Measurements from ENCODE around the gene IRF2.

IRF2 gene

GRCh38 chr4:184358521-184359232, 115.7 kb downstream of the IRF2 start:
- TF ChIP-seq CTCF (IDR thresholded peaks at IDR 0.05), result no peak
- Histone ChIP-seq H3K9me3 (ENCODE audit: control insufficient read depth, low read length) (no peaks in the 10 kb centered on the region), H3K27ac (peak overlapping the region; percentile 29), H3K4me3 (ENCODE audit: low read depth, low read length) (no peak overlapping the region), H3K79me2 (no peaks in the 10 kb centered on the region), H3K4me2 (ENCODE audit: low read length) (no peak overlapping the region), H3K27me3 (ENCODE audit: control insufficient read depth, insufficient read depth, low read length) (no peaks in the 10 kb centered on the region), H3K36me3 (ENCODE audit: control insufficient read depth, insufficient read depth, low read length) (no peaks in the 10 kb centered on the region), H3K9ac (no peak overlapping the region), H3K4me1 (no peaks in the 10 kb centered on the region), H2AFZ (peak overlapping the region; percentile 66)

GRCh38 chr4:184357772-184358171, 116.6 kb downstream of the IRF2 start:
- H3K27me3 ChIP-seq (ENCODE audit: control insufficient read depth, insufficient read depth, low read length), result no peaks in the 10 kb centered on the region

GRCh38 chr4:184357165-184357564, 117.2 kb downstream of the IRF2 start:
- Histone ChIP-seq H3K4me3 (ENCODE audit: low read depth, low read length) (no peak overlapping the region), H3K4me1 (no peaks in the 10 kb centered on the region), H3K9ac (no peak overlapping the region), H2AFZ (no peak overlapping the region), H3K27me3 (ENCODE audit: control insufficient read depth, insufficient read depth, low read length) (no peaks in the 10 kb centered on the region), H3K27ac (no peak overlapping the region), H3K9me3 (ENCODE audit: control insufficient read depth, low read length) (no peaks in the 10 kb centered on the region), H3K79me2 (no peaks in the 10 kb centered on the region), H3K4me2 (ENCODE audit: low read length) (no peak overlapping the region), H3K36me3 (ENCODE audit: control insufficient read depth, insufficient read depth, low read length) (no peaks in the 10 kb centered on the region)
- no peak for TF ChIP-seq CTCF (IDR thresholded peaks at IDR 0.05)

More at GRCh38 chr4:184357772-184358171, 116.6 kb downstream of the IRF2 start:
- H3K27ac ChIP-seq, result no peak overlapping the region
- no peaks in the 10 kb centered on the region for H3K79me2 ChIP-seq
- no peaks in the 10 kb centered on the region for H3K9me3 ChIP-seq (ENCODE audit: control insufficient read depth, low read length)
- H2AFZ ChIP-seq, result no peak overlapping the region
- H3K4me3 ChIP-seq (ENCODE audit: low read depth, low read length), result no peak overlapping the region
- no peak for TF ChIP-seq CTCF (IDR thresholded peaks at IDR 0.05)
- H3K36me3 ChIP-seq (ENCODE audit: control insufficient read depth, insufficient read depth, low read length), result no peaks in the 10 kb centered on the region
- no peak overlapping the region for H3K9ac ChIP-seq
- H3K4me2 ChIP-seq (ENCODE audit: low read length), result no peak overlapping the region
- H3K4me1 ChIP-seq, result no peaks in the 10 kb centered on the region

GRCh38 chr4:184356366-184356765, 118.0 kb downstream of the IRF2 start:
- Histone ChIP-seq H3K79me2 (no peaks in the 10 kb centered on the region), H3K36me3 (ENCODE audit: control insufficient read depth, insufficient read depth, low read length) (no peaks in the 10 kb centered on the region), H3K9ac (no peak overlapping the region), H3K27ac (no peak overlapping the region), H3K4me2 (ENCODE audit: low read length) (no peak overlapping the region), H3K4me3 (ENCODE audit: low read depth, low read length) (no peak overlapping the region), H3K27me3 (ENCODE audit: control insufficient read depth, insufficient read depth, low read length) (no peaks in the 10 kb centered on the region), H3K4me1 (no peaks in the 10 kb centered on the region), H3K9me3 (ENCODE audit: control insufficient read depth, low read length) (no peaks in the 10 kb centered on the region), H2AFZ (no peak overlapping the region)
- TF ChIP-seq CTCF (IDR thresholded peaks at IDR 0.05), result no peak

- TF ChIP-seq CTCF (IDR thresholded peaks at IDR 0.05), result no peak
- H3K79me2 ChIP-seq, result no peaks in the 10 kb centered on the region
- peak overlapping the region; percentile 32 for H3K27ac ChIP-seq
- no peaks in the 10 kb centered on the region for H3K27me3 ChIP-seq (ENCODE audit: control insufficient read depth, insufficient read depth, low read length)
- no peak overlapping the region for H3K4me2 ChIP-seq (ENCODE audit: low read length)
- no peaks in the 10 kb centered on the region for H3K36me3 ChIP-seq (ENCODE audit: control insufficient read depth, insufficient read depth, low read length)
- no peaks in the 10 kb centered on the region for H3K9me3 ChIP-seq (ENCODE audit: control insufficient read depth, low read length)
- no peak overlapping the region for H3K9ac ChIP-seq
- H3K4me1 ChIP-seq, result no peaks in the 10 kb centered on the region
- H2AFZ ChIP-seq, result no peak overlapping the region
- no peak overlapping the region for H3K4me3 ChIP-seq (ENCODE audit: low read depth, low read length)
Measured at GRCh38 chr4:184355857-184356256, 118.5 kb downstream of the IRF2 start.
